AG04449 (cell line): ENCODE results near the gene ATAD1.
"Not testable (repeated sequence)": the region's sequence is repeated elsewhere in the genome, so short reads cannot be mapped to it uniquely, and the experiment has no call there.

Experiments
- CTCF ChIA-PET: fragments of 350-600 bp; formaldehyde crosslinking; extraction: SDS; loops from one replicate; lab custom pipeline; 2021; ENCODE audit warnings: antibody characterized with exemption; lab: Yijun Ruan, JAX
- POLR2A ChIA-PET: fragments of 400-600, 350-600 bp; formaldehyde crosslinking; extraction: SDS; loops from one replicate; lab custom pipeline; 2020; ENCODE audit warnings: antibody characterized with exemption, inconsistent platforms; lab: Yijun Ruan, JAX
- DNase-seq: peaks from one replicate; pipeline ENCODE4 v3.0.0-alpha.2; 2010; ENCODE audit warnings: low read depth, low spot score
- H3K4me3 ChIP-seq: 2 replicates; pipeline ENCODE4 v1.5.1; 2011; ENCODE audit warnings: low read depth, mild to moderate bottlenecking, control low read depth, low read length
- TF ChIP-seq, protein P1 (sequence below): IDR thresholded peaks from one replicate; pipeline ENCODE4 v1.5.1; 2011; ENCODE audit warnings: mild to moderate bottlenecking, moderate library complexity, low read length, control low read depth, inconsistent platforms; ENCODE audit not compliant: insufficient read depth; ENCODE audit errors: missing control alignments

ATAD1 gene

DNA sequence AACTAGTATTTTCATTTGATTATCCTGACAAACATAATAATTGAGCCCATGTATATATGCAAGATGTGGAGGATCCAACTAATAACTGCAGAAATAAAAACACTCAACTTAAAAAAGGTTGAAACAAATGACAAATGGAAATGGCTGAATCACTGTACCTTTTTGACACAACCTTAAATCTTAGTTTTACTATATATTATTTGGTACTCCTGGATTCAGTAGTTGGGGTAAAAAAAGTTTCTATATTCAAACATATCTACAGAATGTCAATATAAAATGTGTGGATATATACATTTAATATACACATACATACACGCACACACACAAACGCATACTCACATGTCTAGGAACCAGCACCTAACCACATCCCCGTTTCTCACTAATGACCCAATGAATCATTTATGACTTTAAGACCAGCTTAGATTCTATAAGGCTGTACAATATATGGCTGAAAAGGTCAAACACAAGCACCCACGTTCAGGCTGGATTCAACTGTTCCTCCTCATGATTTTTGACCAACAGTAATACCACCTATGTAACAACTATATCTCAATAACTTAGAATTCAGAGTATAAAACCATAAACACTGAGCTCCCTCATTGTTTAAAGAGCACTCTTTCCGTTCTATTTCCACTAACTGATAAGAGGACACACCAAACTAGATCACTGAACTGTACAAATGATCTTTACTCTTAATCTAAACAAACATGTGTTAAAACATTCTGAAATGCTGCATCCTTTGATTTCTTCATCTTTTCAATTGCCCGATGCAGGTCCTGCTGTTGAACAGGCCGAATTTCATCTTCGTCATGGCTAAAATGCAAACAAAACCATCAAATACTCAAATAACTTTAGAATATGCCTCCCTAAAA lies 63.8 kb downstream of the ATAD1 start:
- ChIA-PET CTCF (no interaction called here), POLR2A (no interaction called here)
- TF ChIP-seq, protein P1, sequence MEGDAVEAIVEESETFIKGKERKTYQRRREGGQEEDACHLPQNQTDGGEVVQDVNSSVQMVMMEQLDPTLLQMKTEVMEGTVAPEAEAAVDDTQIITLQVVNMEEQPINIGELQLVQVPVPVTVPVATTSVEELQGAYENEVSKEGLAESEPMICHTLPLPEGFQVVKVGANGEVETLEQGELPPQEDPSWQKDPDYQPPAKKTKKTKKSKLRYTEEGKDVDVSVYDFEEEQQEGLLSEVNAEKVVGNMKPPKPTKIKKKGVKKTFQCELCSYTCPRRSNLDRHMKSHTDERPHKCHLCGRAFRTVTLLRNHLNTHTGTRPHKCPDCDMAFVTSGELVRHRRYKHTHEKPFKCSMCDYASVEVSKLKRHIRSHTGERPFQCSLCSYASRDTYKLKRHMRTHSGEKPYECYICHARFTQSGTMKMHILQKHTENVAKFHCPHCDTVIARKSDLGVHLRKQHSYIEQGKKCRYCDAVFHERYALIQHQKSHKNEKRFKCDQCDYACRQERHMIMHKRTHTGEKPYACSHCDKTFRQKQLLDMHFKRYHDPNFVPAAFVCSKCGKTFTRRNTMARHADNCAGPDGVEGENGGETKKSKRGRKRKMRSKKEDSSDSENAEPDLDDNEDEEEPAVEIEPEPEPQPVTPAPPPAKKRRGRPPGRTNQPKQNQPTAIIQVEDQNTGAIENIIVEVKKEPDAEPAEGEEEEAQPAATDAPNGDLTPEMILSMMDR, result no peak
- no peak overlapping the region for H3K4me3 ChIP-seq
- DNase-seq, result no peak

DNA sequence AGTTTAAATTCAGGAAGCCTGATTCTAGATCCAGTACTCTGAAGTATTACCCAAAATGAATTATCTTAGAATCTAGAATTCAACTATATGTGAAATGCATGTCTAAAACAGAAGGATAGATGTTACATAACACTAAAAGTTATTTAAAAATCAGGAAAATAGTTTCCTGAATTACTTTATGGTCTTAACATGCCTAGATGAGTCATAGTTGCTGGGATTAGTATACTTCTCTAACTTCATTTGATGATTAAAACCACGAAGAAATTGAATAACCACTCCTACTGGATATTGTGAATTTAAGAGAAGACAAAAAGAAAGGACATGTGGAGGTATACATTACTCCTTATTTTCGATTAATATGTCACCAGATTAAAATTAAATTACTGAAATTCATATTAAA lies 65.5 kb downstream of the ATAD1 start:
- CTCF ChIA-PET, result no interaction called here
- TF ChIP-seq, protein P1, result no peak
- POLR2A ChIA-PET, result no interaction called here
- no peak overlapping the region for H3K4me3 ChIP-seq
- DNase-seq, result no peak

DNA sequence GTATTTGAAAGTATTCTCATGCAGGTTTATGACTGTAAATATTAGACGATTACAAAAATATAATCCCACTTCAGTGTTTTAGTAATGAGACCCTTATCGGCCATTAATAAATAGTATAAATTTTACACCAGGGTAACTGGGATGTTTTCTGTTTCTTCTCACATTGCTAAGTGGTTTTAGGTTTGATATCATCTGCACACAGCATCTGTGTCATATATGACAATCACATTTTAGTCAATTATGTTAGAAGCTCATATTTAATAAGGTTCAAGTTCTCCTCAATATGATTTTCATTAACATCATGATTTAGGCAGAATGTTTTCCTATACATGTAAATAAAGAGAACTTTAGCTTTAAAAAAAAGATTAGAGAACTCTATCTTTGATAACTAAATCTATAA lies 66.8 kb downstream of the ATAD1 start:
- POLR2A ChIA-PET, result no interaction called here

DNA sequence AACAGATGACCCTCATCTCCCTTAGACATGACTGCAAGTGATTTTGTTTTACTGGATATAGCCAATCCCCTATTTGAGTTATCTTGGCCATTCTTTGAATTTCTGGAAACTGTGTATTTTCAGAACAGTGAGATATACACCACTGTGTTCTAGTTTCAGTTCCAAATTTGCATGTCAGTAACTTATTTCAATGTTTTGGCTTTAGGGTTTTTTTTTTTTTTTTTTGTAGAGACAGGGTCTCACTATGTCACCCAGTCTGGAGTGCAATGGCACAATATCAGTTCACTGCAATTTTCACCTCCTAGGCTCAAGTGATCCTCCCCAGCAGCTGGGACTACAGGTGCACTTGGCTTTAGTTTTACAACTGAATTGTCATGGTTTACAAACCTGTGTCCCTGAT lies 67.2 kb downstream of the ATAD1 start:
- no peak overlapping the region for H3K4me3 ChIP-seq
- DNase-seq, result no peak
- POLR2A ChIA-PET, result no interaction called here
- TF ChIP-seq, protein P1, result no peak
- CTCF ChIA-PET, result interaction anchor here (0.9 to 2.9 kb wide), 5 partner anchors 10 to 218 kb away, joined by 3 to 9 read pairs (median 4); no protein-coding TSS in a partner anchor

More for the DNA sequence above, 66.8 kb downstream of the ATAD1 start:
- TF ChIP-seq, protein P1, result no peak
- CTCF ChIA-PET, result interaction anchor here (0.9 to 1.9 kb wide), 5 partner anchors 10 to 219 kb away, joined by 3 to 5 read pairs (median 4); no protein-coding TSS in a partner anchor
- DNase-seq, result no peak
- no peak overlapping the region for H3K4me3 ChIP-seq

DNA sequence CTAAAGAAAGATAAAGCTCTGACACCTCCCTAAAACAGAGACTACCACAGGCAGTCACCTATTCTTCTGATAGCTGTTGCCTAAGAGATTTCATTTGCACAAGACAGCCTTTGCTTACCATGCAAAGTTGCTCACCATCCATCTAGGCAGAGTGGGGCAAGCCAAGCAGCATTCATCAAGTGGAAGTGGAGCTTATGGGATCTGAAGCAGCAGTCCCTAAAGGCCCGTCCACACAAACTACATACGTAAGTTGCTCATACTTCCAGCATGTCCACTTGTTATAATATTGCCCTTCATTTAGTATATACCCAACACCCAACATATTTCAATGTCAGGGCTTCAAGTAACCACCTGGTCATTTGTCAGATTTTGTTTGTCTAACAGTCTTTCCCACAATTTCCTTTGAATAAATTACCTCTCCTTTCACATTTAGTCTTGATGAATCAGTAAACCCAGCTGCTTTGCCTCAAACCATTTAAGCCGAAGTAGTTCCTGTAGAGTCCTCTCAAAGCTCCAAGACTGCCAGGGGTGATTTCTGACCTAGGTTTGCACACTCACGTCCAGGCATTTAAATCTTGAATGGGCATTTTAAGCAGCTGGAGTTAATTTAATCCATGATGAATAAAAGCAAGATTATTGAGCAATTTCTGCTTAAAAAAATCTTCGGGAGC lies 67.9 kb downstream of the ATAD1 start:
- TF ChIP-seq, protein P1, result no peak
- DNase-seq, result peak; percentile 42
- H3K4me3 ChIP-seq, result no peak overlapping the region
- ChIA-PET CTCF (interaction anchor here (0.6 to 2.9 kb wide), 7 partner anchors 10 to 218 kb away, joined by 3 to 9 read pairs (median 4); no protein-coding TSS in a partner anchor), POLR2A (no interaction called here)

DNA sequence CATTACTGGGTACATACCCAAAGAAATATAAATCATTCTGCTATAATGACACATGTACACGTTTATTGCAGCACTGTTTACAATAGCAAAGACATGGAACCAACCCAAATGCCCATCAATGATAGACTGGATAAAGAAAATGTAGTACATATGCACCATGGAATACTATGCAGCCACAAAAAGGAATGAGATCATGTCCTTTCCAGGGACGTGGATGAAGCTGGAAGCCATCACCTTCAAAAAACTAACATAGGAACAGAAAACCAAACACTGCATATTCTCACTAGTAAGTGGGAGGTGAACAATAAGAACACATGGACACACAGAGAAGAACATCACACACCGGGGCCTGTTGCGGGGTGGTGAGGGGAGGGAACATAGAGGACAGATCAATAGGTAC lies 69.8 kb downstream of the ATAD1 start:
- DNase-seq, POLR2A ChIA-PET, H3K4me3 ChIP-seq: not testable (repeated sequence)
- CTCF ChIA-PET, result interaction anchor here (0.7 to 2.9 kb wide), 4 partner anchors 8 to 215 kb away, joined by 3 to 9 read pairs (median 3); no protein-coding TSS in a partner anchor
